GM12891 (cell line): ENCODE results near the gene RASL10A.

Experiments used
- DNase-seq: peaks from one replicate; pipeline ENCODE4 v3.0.0; 2011; ENCODE audit warnings: low spot score; ENCODE audit not compliant: insufficient read length
- FAIRE-seq: peaks from 2 replicates; lab custom pipeline; 2011; peaks lifted over from hg19 to GRCh38; lab: Jason Lieb, UNC
- PAX5 ChIP-seq: IDR thresholded peaks from 2 replicates; pipeline ENCODE4 v1.6.1; 2011; ENCODE audit warnings: low read length, moderate library complexity, mild to moderate bottlenecking; ENCODE audit not compliant: insufficient read depth, severe bottlenecking
- POLR2A ChIP-seq: IDR thresholded peaks from 2 replicates; pipeline ENCODE4 v1.6.1; 2011; ENCODE audit warnings: low read depth, low read length, control low read depth
- POLR2AphosphoS5 ChIP-seq: IDR thresholded peaks from 2 replicates; pipeline ENCODE4 v1.6.1; 2011; ENCODE audit warnings: low read depth, low read length, control low read depth
- POU2F2 ChIP-seq: IDR thresholded peaks from 2 replicates; pipeline ENCODE4 v1.6.1; 2011; ENCODE audit warnings: low read depth, mild to moderate bottlenecking, control low read depth, low read length, moderate library complexity
- SPI1 ChIP-seq: IDR thresholded peaks from 2 replicates; pipeline ENCODE4 v1.6.1; 2011; ENCODE audit warnings: low read depth, low read length, control low read depth
- TAF1 ChIP-seq: IDR thresholded peaks from 2 replicates; pipeline ENCODE4 v1.6.1; 2011; ENCODE audit warnings: low read depth, low read length, control low read depth

The RASL10A gene

GRCh38 chr22:29325356-29325755 is 9.9 kb upstream of the RASL10A start:
- TF ChIP-seq TAF1 = no peak
- no peak for TF ChIP-seq POU2F2
- no peak for TF ChIP-seq PAX5
- FAIRE-seq = no peak
- DNase-seq = no peak

- FAIRE-seq = no peak
- TF ChIP-seq PAX5 (no peak), POU2F2 (no peak), POLR2A (no peak), SPI1 (no peak), TAF1 (no peak), POLR2AphosphoS5 (no peak)
These were observed 8.1 kb upstream of the RASL10A start for GRCh38 chr22:29323641-29324040.

DNA sequence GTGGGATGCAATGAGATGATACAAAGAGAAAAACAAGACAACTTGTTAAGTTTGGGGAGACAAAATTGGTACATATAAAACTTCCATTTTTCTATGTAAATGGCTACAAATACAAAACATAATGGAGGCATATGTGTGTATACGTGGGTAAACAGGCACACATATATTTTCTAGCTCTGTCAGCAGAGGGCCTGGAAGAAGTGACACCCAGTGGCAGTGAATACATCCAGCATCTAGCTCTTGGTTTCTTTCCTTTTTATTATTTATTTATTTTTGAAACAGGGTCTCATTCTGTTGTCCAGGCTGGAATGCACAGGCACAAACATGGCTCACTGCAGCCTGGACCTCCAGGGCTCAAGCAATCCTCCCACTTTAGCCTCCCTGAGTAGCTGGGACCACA is 5.0 kb upstream of the RASL10A start:
- no peak for DNase-seq
- no peak for FAIRE-seq
- TF ChIP-seq POU2F2 = no peak
- TF ChIP-seq POLR2A = no peak
- TF ChIP-seq POLR2AphosphoS5 = no peak
- no peak for TF ChIP-seq TAF1
- TF ChIP-seq PAX5 = no peak
- no peak for TF ChIP-seq SPI1

More at GRCh38 chr22:29323641-29324040, 8.1 kb upstream of the RASL10A start:
- no peak for DNase-seq

DNA sequence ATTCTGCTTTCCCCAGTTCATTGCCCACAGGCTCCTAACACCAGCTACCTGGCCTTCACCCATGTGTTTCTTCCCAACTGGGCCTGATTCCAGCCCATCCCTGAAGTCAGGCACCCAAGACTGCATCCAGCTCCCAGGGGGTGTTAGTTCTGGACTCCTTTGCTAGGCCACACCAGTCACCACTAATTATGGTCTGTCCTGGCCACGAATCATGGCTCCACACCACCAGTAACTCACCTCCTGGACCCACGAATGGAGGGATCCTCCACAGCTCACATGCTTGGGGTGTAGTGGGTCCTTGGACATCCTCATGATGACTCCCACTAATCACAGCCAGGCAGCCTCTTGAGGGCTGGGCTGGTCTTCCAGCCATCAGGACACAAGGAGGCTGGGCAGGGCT is 3.6 kb upstream of the RASL10A start:
- DNase-seq (no peak), FAIRE-seq (no peak)
- TF ChIP-seq POU2F2 (no peak), POLR2A (no peak), PAX5 (no peak), SPI1 (no peak), POLR2AphosphoS5 (no peak), TAF1 (no peak)

GRCh38 chr22:29317827-29318454 is 2.4 kb upstream of the RASL10A start:
- DNase-seq (no peak), FAIRE-seq (no peak)
- TF ChIP-seq TAF1 (no peak), POLR2AphosphoS5 (no peak), SPI1 (no peak), PAX5 (no peak), POLR2A (no peak), POU2F2 (no peak)

DNA sequence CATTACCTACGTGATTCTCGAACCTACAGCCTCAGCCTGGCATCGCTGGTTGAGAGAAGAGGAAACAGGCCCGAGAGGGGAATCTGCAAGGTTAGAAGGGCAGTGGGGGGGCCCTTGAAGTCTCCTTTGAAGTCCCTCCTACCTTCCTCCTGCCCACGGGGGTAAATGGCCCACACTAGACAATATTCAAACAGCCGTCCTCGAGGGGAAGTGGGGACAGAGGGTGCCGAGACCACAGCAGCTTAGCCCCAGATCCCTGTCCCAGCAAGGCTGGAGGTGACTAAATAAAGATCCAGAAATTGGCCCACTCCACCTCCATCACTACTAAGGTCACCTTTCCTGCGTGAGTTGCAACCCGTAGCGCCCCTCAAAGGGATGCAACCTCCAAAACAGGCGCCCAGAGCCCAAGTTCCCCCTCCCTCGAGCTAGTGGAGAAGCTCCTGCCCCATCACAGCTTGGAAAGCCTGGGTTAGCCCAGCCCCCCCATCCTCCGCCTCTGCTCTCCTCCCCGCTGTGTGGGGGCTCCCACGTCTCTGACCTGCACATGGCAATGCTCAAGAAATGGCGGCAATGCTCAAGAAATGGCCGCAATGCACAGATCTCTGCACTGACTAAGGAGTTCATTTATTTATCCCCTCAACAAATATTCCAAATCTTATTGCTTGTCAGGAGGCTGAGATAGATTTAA is 788 bp upstream of the RASL10A start:
- DNase-seq (no peak), FAIRE-seq (no peak)
- TF ChIP-seq TAF1 = no peak

GRCh38 chr22:29314537-29315285 is 786 bp downstream of the RASL10A start:
- TF ChIP-seq SPI1 (no peak), PAX5 (no peak), POLR2A (no peak), TAF1 (no peak), POLR2AphosphoS5 (no peak), POU2F2 (no peak)
- FAIRE-seq (no peak), DNase-seq (peak; percentile 39)

DNA sequence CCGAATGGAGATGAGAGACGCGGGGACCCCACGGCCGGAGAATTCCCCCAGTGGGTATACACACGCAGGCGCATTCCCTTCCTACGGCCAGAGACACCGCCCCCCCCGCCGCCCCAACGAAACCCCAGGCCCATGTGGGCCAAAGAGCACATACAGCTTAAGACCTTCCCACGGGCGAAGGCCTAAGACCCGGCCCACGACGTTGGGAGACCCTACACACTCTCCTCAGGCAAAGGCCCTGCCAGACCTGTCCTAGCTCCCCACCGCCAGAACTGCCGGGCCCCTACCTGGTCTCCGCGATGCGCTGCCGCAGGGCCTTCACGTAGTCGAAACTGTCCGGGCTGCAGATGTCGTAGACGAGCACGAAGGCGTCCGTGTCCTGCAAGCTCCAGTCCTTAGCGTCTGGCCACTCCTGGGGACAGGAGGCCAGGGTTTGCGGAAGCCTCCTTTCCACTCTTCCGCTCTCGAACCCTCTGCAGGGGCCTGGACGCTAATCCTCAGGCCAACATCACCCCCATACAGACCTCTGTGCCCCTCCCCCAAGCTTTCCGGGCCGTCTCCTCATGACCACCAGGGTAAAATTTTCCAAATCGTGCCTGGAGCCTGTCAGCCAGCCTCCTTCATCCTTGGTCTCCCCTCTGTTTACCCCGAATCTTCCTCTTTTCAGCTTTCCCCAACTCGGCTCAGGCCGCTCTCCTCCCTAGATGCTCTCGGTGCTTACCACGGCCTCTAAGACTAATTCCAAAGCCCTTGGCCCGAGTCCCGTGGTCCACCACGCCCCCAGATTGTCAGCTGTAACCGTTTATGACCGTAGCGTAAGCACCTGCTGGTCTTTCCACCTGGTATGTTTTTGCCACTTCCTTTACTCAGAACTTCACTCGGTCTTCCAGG is 1.7 kb downstream of the RASL10A start:
- TF ChIP-seq POLR2AphosphoS5 = no peak
- no peak for TF ChIP-seq POU2F2
- no peak for TF ChIP-seq SPI1
- no peak for TF ChIP-seq POLR2A
- TF ChIP-seq TAF1 = no peak
- no peak for TF ChIP-seq PAX5
- DNase-seq (peak; percentile 31), FAIRE-seq (no peak)
